ENCODE measurements around the gene FADD.

The FADD gene

GRCh38 chr11:70202920-70203750 is at the start of gene FADD:
FADD (plus strand) TSS chr11:70203296; CDS start chr11:70203460, 164 bp downstream.
- DNase-seq (ENCODE audit: low read depth): peak; percentile 56
- no peak for TF ChIP-seq CTCF (conservative IDR thresholded peaks at IDR 0.05; ENCODE audit: low read depth, low read length)
- H3K4me3 ChIP-seq (ENCODE audit: low read length): peak within 1 kb of the TSS; percentile 81

DNA sequence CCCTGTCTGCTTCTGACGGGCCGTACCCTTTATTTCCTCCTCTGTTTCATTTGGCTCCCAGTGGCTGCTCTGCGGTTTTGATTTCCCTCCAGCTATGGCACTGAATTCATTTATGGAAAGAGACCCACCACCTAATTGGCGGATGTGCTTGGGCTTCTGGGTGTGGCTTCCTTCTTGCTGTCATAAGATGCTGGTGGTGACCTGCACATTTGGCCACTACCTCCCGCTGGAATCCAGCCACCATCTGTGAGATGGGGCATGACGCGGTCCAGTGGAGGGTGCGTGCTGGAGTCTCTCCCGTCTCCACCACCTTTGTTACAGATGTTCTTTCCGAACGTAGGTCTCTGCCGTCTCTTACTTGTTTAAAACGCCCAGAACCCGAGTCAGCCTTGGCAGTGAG is 47.7 kb upstream of the FADD start:
- H3K4me3 ChIP-seq (ENCODE audit: low read length): no peak overlapping the region

DNA sequence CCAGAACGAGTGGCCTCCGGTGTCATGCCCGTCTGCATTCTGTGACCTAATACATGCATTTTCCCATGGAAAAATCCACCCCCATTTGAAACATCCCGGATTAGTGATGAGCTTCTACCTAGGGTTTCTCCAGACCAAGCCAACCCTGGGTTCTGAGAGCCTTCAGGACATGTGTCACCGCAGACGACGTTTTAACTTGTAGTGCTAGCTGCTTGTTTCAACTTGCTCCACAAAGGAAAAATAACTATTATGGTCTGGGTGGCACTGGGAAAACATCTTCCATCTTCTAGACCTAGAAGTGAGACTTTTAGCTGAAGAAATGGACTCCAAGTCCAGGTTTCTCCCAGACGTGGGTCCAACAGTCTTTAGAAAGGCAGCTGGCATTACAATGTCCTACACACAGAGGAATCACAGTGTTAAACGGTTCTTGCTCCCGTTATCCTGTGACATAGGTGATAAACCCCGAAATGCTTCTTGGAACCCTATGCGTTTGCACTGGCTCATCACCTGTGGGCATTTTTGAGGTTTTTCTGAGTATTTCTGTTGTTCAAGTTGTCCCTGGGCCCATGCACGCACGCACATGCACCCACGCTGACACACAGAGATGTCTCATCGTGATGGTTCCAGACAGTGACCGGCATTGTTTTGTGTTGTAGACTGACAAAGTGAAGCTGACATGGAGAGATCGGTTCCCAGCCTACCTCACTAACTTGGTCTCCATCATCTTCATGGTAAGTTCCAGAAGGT is 46.6 kb upstream of the FADD start:
- TF ChIP-seq CTCF (conservative IDR thresholded peaks at IDR 0.05; ENCODE audit: low read depth, low read length): no peak
- DNase-seq (ENCODE audit: low read depth): no peak
- H3K4me3 ChIP-seq (ENCODE audit: low read length): no peak overlapping the region

More for the DNA sequence above, 47.7 kb upstream of the FADD start:
- DNase-seq (ENCODE audit: low read depth): no peak
- no peak for TF ChIP-seq CTCF (conservative IDR thresholded peaks at IDR 0.05; ENCODE audit: low read depth, low read length)

GRCh38 chr11:70158201-70158600 is 44.9 kb upstream of the FADD start:
- peak; percentile 48 for TF ChIP-seq CTCF (conservative IDR thresholded peaks at IDR 0.05; ENCODE audit: low read depth, low read length)
- H3K4me3 ChIP-seq (ENCODE audit: low read length): no peak overlapping the region
- no peak for DNase-seq (ENCODE audit: low read depth)

DNA sequence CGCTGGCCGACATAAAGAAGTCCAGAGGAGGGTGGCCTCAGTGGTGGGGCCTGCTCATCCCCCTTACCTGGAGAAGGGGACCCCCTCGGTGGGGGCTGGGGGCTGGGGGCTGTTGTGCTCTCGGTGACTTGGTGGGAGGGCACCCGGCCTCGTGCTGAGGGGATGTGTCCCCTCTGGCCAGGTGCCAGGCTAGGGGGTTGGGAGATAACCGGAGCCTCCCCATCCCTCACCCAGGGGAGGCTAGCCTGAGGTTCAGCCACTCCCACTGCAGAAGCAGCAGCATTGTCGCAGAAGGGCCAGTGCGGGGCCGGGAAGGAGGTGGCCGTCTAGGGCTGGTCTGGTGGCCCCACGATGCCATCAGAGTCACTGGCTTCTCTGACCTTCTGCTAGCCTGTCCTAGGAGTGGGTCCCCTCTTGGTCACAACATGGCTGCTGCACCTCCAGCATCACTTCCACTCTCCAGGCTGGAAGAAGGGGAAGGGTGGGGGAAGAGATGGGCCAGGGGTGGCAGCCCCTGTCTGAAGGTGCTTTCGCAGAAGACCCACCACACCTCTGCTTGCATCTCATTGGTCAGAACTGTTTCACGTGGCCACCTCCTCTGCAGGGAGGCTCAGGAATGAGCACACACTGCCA is 44.2 kb upstream of the FADD start:
- H3K4me3 ChIP-seq (ENCODE audit: low read length): no peak overlapping the region
- TF ChIP-seq CTCF (conservative IDR thresholded peaks at IDR 0.05; ENCODE audit: low read depth, low read length): no peak

GRCh38 chr11:70159627-70160570 is 43.2 kb upstream of the FADD start:
- no peak for TF ChIP-seq CTCF (conservative IDR thresholded peaks at IDR 0.05; ENCODE audit: low read depth, low read length)
- H3K4me3 ChIP-seq (ENCODE audit: low read length): no peak overlapping the region
- DNase-seq (ENCODE audit: low read depth): no peak

More for the DNA sequence above, 44.2 kb upstream of the FADD start:
- DNase-seq (ENCODE audit: low read depth): no peak
